Right lobe of liver (tissue), 6 donors: ENCODE results near the gene ADARB1. TPM values are rescaled to one million over a fixed set of nuclear protein-coding genes. Genes with fewer than 3 reads are reported as not detected.

ENCODE experiments used
- ATAC-seq, 4 donors: fragments of 200-7000 bp; cut with Tn5 transposase; one replicate each; pipeline ENCODE4 v1.9.1; 2020; ENCODE audit warnings: mild to moderate bottlenecking in 4 of 4, moderate library complexity in 4 of 4
- DNase-seq, 3 donors: peaks; one replicate each; pipeline ENCODE4 v3.0.0-alpha.2; 2020
- H3K27ac ChIP-seq, 3 donors: fragments of 200-600 bp; one replicate each; pipeline ENCODE4 v1.8.0; 2022
- H3K27me3 ChIP-seq, 2 donors: fragments of 200-600 bp; one replicate each; pipeline ENCODE4 v1.8.0; 2022
- H3K36me3 ChIP-seq, 4 donors: fragments of 200-600 bp; sonication (generic) in 1 of 4; one replicate each; pipeline versions ENCODE4 v1.5.1 to v1.8.0; 2017 to 2022; ENCODE audit warnings: control low read depth in 1 of 4
- H3K4me1 ChIP-seq, 4 donors: fragments of 200-600 bp; sonication (generic) in 1 of 4; one replicate each; pipeline versions ENCODE4 v1.5.1 to v1.8.0; 2017 to 2022; ENCODE audit warnings: control low read depth in 1 of 4
- H3K4me3 ChIP-seq, 3 donors: fragments of 200-600 bp; one replicate each; pipeline ENCODE4 v1.8.0; 2022
- H3K9me3 ChIP-seq, 4 donors: fragments of 200-600 bp; sonication (generic) in 1 of 4; one replicate each; pipeline versions ENCODE4 v1.5.1 to v1.8.0; 2017 to 2022; ENCODE audit warnings: control low read depth in 1 of 4
- CTCF ChIP-seq, 4 donors: fragments of 200-600 bp in 3 of 4; fragments of 450-650 bp in 1 of 4; IDR thresholded peaks; one replicate each; pipeline versions ENCODE4 v1.5.1 to v1.8.0; 2016 to 2022; ENCODE audit warnings: antibody characterized with exemption in 4 of 4, mild to moderate bottlenecking in 2 of 4
- POLR2A ChIP-seq: fragments of 450-650 bp; IDR thresholded peaks from one replicate; pipeline ENCODE4 v1.6.1; 2017; ENCODE audit warnings: antibody characterized with exemption, mild to moderate bottlenecking
- WGBS: methylation state at CpG from one replicate; pipeline ENCODE4 v1.1.6; 2018; ENCODE audit warnings: low coverage, low lambda C conversion rate; ENCODE audit not compliant: insufficient coverage; ENCODE audit errors: missing lambda C conversion rate; 5-methylcytosine and 5-hydroxymethylcytosine counted together
- intact Hi-C, 2 donors: fragments of 100-400 bp; cut with DNase I; formaldehyde crosslinking; loops; one replicate each; pipeline versions ENCODE4 v1.11.2 to v1.14.1; 2022
- total RNA-seq, 6 experiments: library from RNA; depleted of rRNA in 2 of 6; stranded (reverse); fragments of >200 nt in 2 of 6; fragmentation: NEBNext Ultra II Directional in 3 of 6; extraction: Animal tissue kit (Norgen Biotek cat#: 25700) in 3 of 6; gene quantifications; one replicate each; pipeline versions ENCODE4 v1.1.0 to v1.2.4, GENCODE V29; 2016 to 2023
- donor health status: DM: no; HTN: yes; CAD: no.
- donor health status: DM: no; HTN: no; CAD: no.
- donor health status: DM: no; HTN: no; CAD: no.
- donor health status: DM: no; HTN: yes; CAD: no.
- donor health status: DM: no; HTN: yes; CAD: no.

The ADARB1 gene
- total RNA-seq, 6 experiments from 2014 or later, result 4.7 to 9.9 (median 8.6) TPM

GRCh38 chr21:45040157-45040711 is 34.1 kb upstream of the ADARB1 start:
- ATAC-seq, result peak in 2 of 4 donors; percentile 13 to 35
- no CpG with 5 or more reads among the region's 9 CpGs for WGBS
- H3K36me3 ChIP-seq, result no peaks in the 10 kb centered on the region

GRCh38 chr21:45040739-45041138 is 33.6 kb upstream of the ADARB1 start:
- no peaks in the 10 kb centered on the region for H3K36me3 ChIP-seq
- H3K4me3 ChIP-seq, result no peak overlapping the region
- H3K9me3 ChIP-seq, result no peaks in the 10 kb centered on the region
- H3K27ac ChIP-seq, result peak overlapping the region in 1 of 3 donors; percentile 50
- no peak for DNase-seq
- H3K27me3 ChIP-seq, result no peaks in the 10 kb centered on the region
- WGBS, result 91% methylated on average over 8 of the region's 15 CpGs
- TF ChIP-seq POLR2A (no peak), CTCF (IDR thresholded peaks at IDR 0.05) (no peak)
- ATAC-seq, result no peak
- H3K4me1 ChIP-seq, result no peaks in the 10 kb centered on the region
- intact Hi-C loops, result no loop called here

More at GRCh38 chr21:45040157-45040711, 34.1 kb upstream of the ADARB1 start:
- intact Hi-C loops, result no loop called here
- no peak for TF ChIP-seq POLR2A
- no peak for TF ChIP-seq CTCF (IDR thresholded peaks at IDR 0.05)
- Histone ChIP-seq H3K9me3 (no peaks in the 10 kb centered on the region), H3K4me1 (no peaks in the 10 kb centered on the region), H3K27me3 (no peaks in the 10 kb centered on the region), H3K4me3 (no peak overlapping the region), H3K27ac (peak overlapping the region in 1 of 3 donors; percentile 50)
- DNase-seq, result peak in 1 of 3 donors; percentile 39

- peak; percentile 28 for TF ChIP-seq POLR2A
- TF ChIP-seq CTCF (IDR thresholded peaks at IDR 0.05), result no peak
- Histone ChIP-seq H3K36me3 (no peaks in the 10 kb centered on the region), H3K4me3 (no peak overlapping the region), H3K27me3 (no peaks in the 10 kb centered on the region), H3K9me3 (no peaks in the 10 kb centered on the region), H3K27ac (no peak overlapping the region), H3K4me1 (no peaks in the 10 kb centered on the region)
- whole genome bisulfite sequencing, result 21% methylated on average over 10 of the region's 16 CpGs
- ATAC-seq (peak; percentile 33 to 80 (median 68)), DNase-seq (peak in 2 of 3 donors; percentile 37 to 49)
- intact Hi-C loops, result no loop called here
Measured at GRCh38 chr21:45041351-45041805, 33.0 kb upstream of the ADARB1 start.

- no peak for TF ChIP-seq POLR2A
- no peak for TF ChIP-seq CTCF (IDR thresholded peaks at IDR 0.05)
- Histone ChIP-seq H3K4me3 (no peak overlapping the region), H3K4me1 (no peaks in the 10 kb centered on the region), H3K36me3 (no peaks in the 10 kb centered on the region), H3K9me3 (no peaks in the 10 kb centered on the region), H3K27me3 (no peaks in the 10 kb centered on the region), H3K27ac (no peak overlapping the region)
- DNase-seq, result no peak
- 73% methylated on average over 7 of the region's 7 CpGs for WGBS
- intact Hi-C loops, result no loop called here
- no peak for ATAC-seq
Measured at GRCh38 chr21:45041984-45042663, 32.3 kb upstream of the ADARB1 start.
